Measurements from ENCODE around the gene UBL4A.

Gene UBL4A

GRCh38 chrX:154462396-154462795 is 24.0 kb downstream of the UBL4A start:
- DNase-seq (ENCODE audit: low read depth): no peak

- DNase-seq (ENCODE audit: low read depth): no peak
These were observed 26.1 kb downstream of the UBL4A start for GRCh38 chrX:154460326-154460725.

- no peak for DNase-seq (ENCODE audit: low read depth)
These were observed 26.6 kb downstream of the UBL4A start for GRCh38 chrX:154459832-154460231.

- peak; percentile 47 for DNase-seq (ENCODE audit: low read depth)
These were observed 27.2 kb downstream of the UBL4A start for GRCh38 chrX:154458954-154459778.

GRCh38 chrX:154458116-154458953 is 28.1 kb downstream of the UBL4A start, which contains the start of gene PLXNA3:
Gene PLXNA3, plus strand, starts transcription at chrX:154458281. Its CDS starts 1,903 bp downstream, at chrX:154460184.
- peak; percentile 31 for DNase-seq (ENCODE audit: low read depth)

- DNase-seq (ENCODE audit: low read depth): peak; percentile 10
These were observed 28.8 kb downstream of the UBL4A start for GRCh38 chrX:154457491-154458115.

- DNase-seq (ENCODE audit: low read depth): no peak
These were observed 33.6 kb downstream of the UBL4A start for GRCh38 chrX:154452823-154453222.

GRCh38 chrX:154450312-154450711 is 36.1 kb downstream of the UBL4A start:
- DNase-seq (ENCODE audit: low read depth): no peak

- no peak for DNase-seq (ENCODE audit: low read depth)
These were observed 36.8 kb downstream of the UBL4A start for GRCh38 chrX:154449618-154450017.

- DNase-seq (ENCODE audit: low read depth): no peak
These were observed 37.9 kb downstream of the UBL4A start for GRCh38 chrX:154448484-154448883.

- DNase-seq (ENCODE audit: low read depth): no peak
These were observed 40.0 kb downstream of the UBL4A start for GRCh38 chrX:154446430-154446829.

- no peak for DNase-seq (ENCODE audit: low read depth)
These were observed 40.6 kb downstream of the UBL4A start for GRCh38 chrX:154445776-154446175.

- no peak for DNase-seq (ENCODE audit: low read depth)
These were observed 41.6 kb downstream of the UBL4A start for GRCh38 chrX:154444755-154445246.

- DNase-seq (ENCODE audit: low read depth): peak; percentile 56
These were observed 42.2 kb downstream of the UBL4A start, which contains the start of gene FAM50A for GRCh38 chrX:154443992-154444754. Gene FAM50A, plus strand, starts transcription at chrX:154444141. Its CDS starts 95 bp downstream, at chrX:154444236.

GRCh38 chrX:154443479-154443910 is 42.9 kb downstream of the UBL4A start:
- DNase-seq (ENCODE audit: low read depth): no peak

GRCh38 chrX:154441984-154442707 is 44.3 kb downstream of the UBL4A start:
- no peak for DNase-seq (ENCODE audit: low read depth)

- no peak for DNase-seq (ENCODE audit: low read depth)
These were observed 44.9 kb downstream of the UBL4A start for GRCh38 chrX:154441564-154441963.

- no peak for DNase-seq (ENCODE audit: low read depth)
These were observed 45.6 kb downstream of the UBL4A start for GRCh38 chrX:154440623-154441357.

- no peak for DNase-seq (ENCODE audit: low read depth)
These were observed 46.6 kb downstream of the UBL4A start for GRCh38 chrX:154439841-154440240.
